T-helper 17 cell (primary cell): ENCODE measurements around the gene TBPL1. TPM values are rescaled to one million over a fixed set of nuclear protein-coding genes. Genes with fewer than 3 reads are reported as not detected.

Source experiments
- ATAC-seq: fragments of 150-1000 bp; cut with Tn5 transposase; 2 replicates; pipeline ENCODE4 v1.10.0; 2021; ENCODE audit warnings: mild to moderate bottlenecking, moderate library complexity
- DNase-seq, 3 donors: peaks; one replicate each; pipeline versions ENCODE4 v3.0.0 to v3.0.0-alpha.2; 2020 to 2021
- H3K9me3 ChIP-seq: one replicate; pipeline ENCODE4 v1.7.0; 2013; ENCODE audit warnings: low read length, mild to moderate bottlenecking; ENCODE audit not compliant: control insufficient read depth, poor library complexity, severe bottlenecking
- H3K27ac Mint-ChIP-seq: one replicate; pipeline ENCODE4 v1.8.0; 2022; ENCODE audit warnings: mild to moderate bottlenecking, moderate library complexity, mixed read lengths
- H3K27me3 Mint-ChIP-seq: one replicate; pipeline ENCODE4 v1.8.0; 2022; ENCODE audit warnings: mixed read lengths
- H3K36me3 Mint-ChIP-seq: one replicate; pipeline ENCODE4 v1.8.0; 2022; ENCODE audit warnings: low read depth, mixed read lengths
- H3K4me1 Mint-ChIP-seq: one replicate; pipeline ENCODE4 v1.8.0; 2022; ENCODE audit warnings: mild to moderate bottlenecking, mixed read lengths
- H3K4me3 Mint-ChIP-seq: one replicate; pipeline ENCODE4 v1.8.0; 2022; ENCODE audit warnings: mild to moderate bottlenecking, moderate library complexity, mixed read lengths
- total RNA-seq, 4 donors: library from RNA in 2 of 4; stranded (reverse) in 2 of 4; gene quantifications; one replicate each; pipeline ENCODE4 v1.2.3 and lab custom pipeline; 2022 to 2026

TBPL1 gene
- total RNA-seq, 2 donors from 2014 or later: 23.9 to 33.7 TPM

DNA sequence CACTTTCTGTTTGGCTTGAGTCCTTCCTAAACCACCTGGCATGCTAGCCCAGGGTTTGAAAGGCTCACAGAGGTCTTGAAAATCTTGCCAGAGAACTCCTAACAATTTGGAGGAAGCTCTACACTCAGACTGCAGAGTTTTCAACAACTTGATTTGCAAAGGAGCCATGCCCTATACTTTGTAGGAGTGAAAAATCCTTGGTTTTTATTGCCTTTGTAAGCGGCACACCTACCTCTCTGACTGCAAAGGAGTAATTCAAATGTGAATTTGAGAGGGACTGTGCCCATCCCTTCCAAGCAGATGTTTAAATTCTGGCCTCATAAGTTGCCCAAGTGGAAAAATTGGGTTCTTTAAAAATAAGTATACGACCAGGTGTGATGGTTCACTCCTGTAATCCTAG is 58.0 kb downstream of the TBPL1 start:
- H3K27me3 Mint-ChIP-seq: peaks cover 16% of the 10 kb centered on the region
- H3K9me3 ChIP-seq: no peaks in the 10 kb centered on the region
- H3K4me3 Mint-ChIP-seq: no peak overlapping the region
- H3K36me3 Mint-ChIP-seq: no peaks in the 10 kb centered on the region
- ATAC-seq (no peak), DNase-seq (no peak)
- no peaks in the 10 kb centered on the region for H3K4me1 Mint-ChIP-seq
- H3K27ac Mint-ChIP-seq: no peak overlapping the region

DNA sequence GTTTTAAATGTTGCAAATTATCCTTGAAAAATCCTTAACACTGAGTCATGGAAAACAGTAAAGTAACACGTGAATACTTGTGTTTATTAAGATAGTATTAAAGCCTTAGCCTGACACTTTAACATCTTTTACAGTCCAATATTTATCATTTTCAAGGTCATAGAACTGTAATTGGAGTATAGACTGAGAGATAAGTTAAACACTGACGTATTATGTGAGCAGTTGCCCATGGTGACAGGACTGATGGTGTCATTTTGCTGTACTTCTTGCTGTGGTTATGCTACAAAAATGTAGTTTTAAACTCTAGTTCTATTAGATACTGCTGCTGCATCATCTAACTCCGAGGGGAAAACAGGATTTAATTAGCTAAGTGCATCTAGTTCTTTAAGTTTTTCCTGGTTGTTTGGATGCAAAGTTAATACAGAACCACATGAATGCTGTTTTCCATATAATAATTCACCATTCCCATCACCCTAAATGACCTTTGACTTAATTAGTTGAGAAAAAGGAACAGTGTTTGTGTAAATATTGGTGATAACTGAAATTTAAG is 61.6 kb downstream of the TBPL1 start:
- Mint-ChIP-seq H3K4me1 (no peaks in the 10 kb centered on the region), H3K36me3 (no peaks in the 10 kb centered on the region), H3K4me3 (no peak overlapping the region), H3K27ac (no peak overlapping the region), H3K27me3 (peaks cover 20% of the 10 kb centered on the region)
- no peaks in the 10 kb centered on the region for H3K9me3 ChIP-seq
- ATAC-seq: no peak
- DNase-seq: no peak

- Mint-ChIP-seq H3K36me3 (no peaks in the 10 kb centered on the region), H3K4me3 (no peak overlapping the region), H3K4me1 (no peaks in the 10 kb centered on the region), H3K27ac (no peak overlapping the region), H3K27me3 (peaks cover 24% of the 10 kb centered on the region)
- DNase-seq (no peak), ATAC-seq (no peak)
- H3K9me3 ChIP-seq: no peaks in the 10 kb centered on the region
These were observed 62.9 kb downstream of the TBPL1 start for GRCh38 chr6:134015719-134016557.

GRCh38 chr6:134016558-134016814 is 63.5 kb downstream of the TBPL1 start:
- DNase-seq (no peak), ATAC-seq (no peak)
- no peaks in the 10 kb centered on the region for H3K4me1 Mint-ChIP-seq
- H3K9me3 ChIP-seq: no peaks in the 10 kb centered on the region
- peaks cover 2% of the 10 kb centered on the region for H3K36me3 Mint-ChIP-seq
- H3K27me3 Mint-ChIP-seq: peaks cover 29% of the 10 kb centered on the region
- H3K4me3 Mint-ChIP-seq: no peak overlapping the region
- H3K27ac Mint-ChIP-seq: no peak overlapping the region

GRCh38 chr6:134020071-134020470 is 67.0 kb downstream of the TBPL1 start:
- no peak for DNase-seq
- H3K9me3 ChIP-seq: no peaks in the 10 kb centered on the region
- Mint-ChIP-seq H3K27ac (no peak overlapping the region), H3K4me1 (peaks cover 4% of the 10 kb centered on the region), H3K4me3 (no peak overlapping the region), H3K27me3 (peaks cover 26% of the 10 kb centered on the region), H3K36me3 (peaks cover 4% of the 10 kb centered on the region)
- ATAC-seq: no peak

GRCh38 chr6:134020543-134020942 is 67.5 kb downstream of the TBPL1 start:
- H3K27ac Mint-ChIP-seq: no peak overlapping the region

GRCh38 chr6:134020968-134021367 is 67.9 kb downstream of the TBPL1 start:
- DNase-seq: no peak
- ATAC-seq: no peak
- H3K4me1 Mint-ChIP-seq: peaks cover 4% of the 10 kb centered on the region
- no peak overlapping the region for H3K4me3 Mint-ChIP-seq
- H3K27ac Mint-ChIP-seq: no peak overlapping the region
- peaks cover 4% of the 10 kb centered on the region for H3K36me3 Mint-ChIP-seq
- H3K9me3 ChIP-seq: no peaks in the 10 kb centered on the region
- peaks cover 26% of the 10 kb centered on the region for H3K27me3 Mint-ChIP-seq

More at GRCh38 chr6:134020543-134020942, 67.5 kb downstream of the TBPL1 start:
- Mint-ChIP-seq H3K4me1 (peaks cover 4% of the 10 kb centered on the region), H3K36me3 (peaks cover 4% of the 10 kb centered on the region), H3K27me3 (peaks cover 26% of the 10 kb centered on the region), H3K4me3 (no peak overlapping the region)
- no peak for ATAC-seq
- DNase-seq: no peak
- H3K9me3 ChIP-seq: no peaks in the 10 kb centered on the region

GRCh38 chr6:134021396-134022122 is 68.5 kb downstream of the TBPL1 start:
- DNase-seq (no peak), ATAC-seq (no peak)
- Mint-ChIP-seq H3K4me1 (peaks cover 4% of the 10 kb centered on the region), H3K27ac (no peak overlapping the region), H3K27me3 (peaks cover 26% of the 10 kb centered on the region), H3K4me3 (no peak overlapping the region), H3K36me3 (peaks cover 4% of the 10 kb centered on the region)
- no peaks in the 10 kb centered on the region for H3K9me3 ChIP-seq

- no peaks in the 10 kb centered on the region for H3K9me3 ChIP-seq
- Mint-ChIP-seq H3K36me3 (peaks cover 4% of the 10 kb centered on the region), H3K27me3 (peaks cover 26% of the 10 kb centered on the region), H3K4me3 (no peak overlapping the region), H3K27ac (no peak overlapping the region), H3K4me1 (peaks cover 4% of the 10 kb centered on the region)
- DNase-seq (no peak), ATAC-seq (no peak)
These were observed 69.6 kb downstream of the TBPL1 start for GRCh38 chr6:134022650-134023049.

DNA sequence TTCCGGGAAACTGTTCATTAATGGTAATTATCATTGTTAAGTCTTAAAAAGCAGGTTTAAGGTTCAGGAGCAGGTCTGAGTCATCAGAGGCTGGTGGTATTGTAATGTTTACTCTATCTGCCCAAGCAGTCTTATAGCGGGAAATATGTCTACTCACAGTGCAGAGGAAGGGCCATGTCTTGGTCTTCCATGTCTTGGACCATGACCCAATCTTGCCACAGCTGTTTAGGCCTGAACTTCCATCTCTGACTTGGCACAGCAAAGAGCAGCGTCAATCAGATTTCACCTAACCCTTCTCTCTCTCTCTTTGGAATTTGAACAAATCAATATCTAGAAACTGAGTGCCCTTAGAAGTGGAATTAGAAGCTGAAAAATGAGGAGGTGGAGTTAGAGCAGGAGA is 73.6 kb downstream of the TBPL1 start:
- no peak for ATAC-seq
- Mint-ChIP-seq H3K36me3 (peaks cover 2% of the 10 kb centered on the region), H3K27ac (no peak overlapping the region), H3K27me3 (peaks cover 21% of the 10 kb centered on the region), H3K4me1 (peaks cover 4% of the 10 kb centered on the region), H3K4me3 (no peak overlapping the region)
- no peaks in the 10 kb centered on the region for H3K9me3 ChIP-seq
- no peak for DNase-seq

GRCh38 chr6:134028438-134028837 is 75.4 kb downstream of the TBPL1 start:
- DNase-seq (no peak), ATAC-seq (no peak)
- H3K9me3 ChIP-seq: no peaks in the 10 kb centered on the region
- peaks cover 17% of the 10 kb centered on the region for H3K27me3 Mint-ChIP-seq
- peaks cover 6% of the 10 kb centered on the region for H3K4me1 Mint-ChIP-seq
- no peak overlapping the region for H3K4me3 Mint-ChIP-seq
- H3K27ac Mint-ChIP-seq: no peak overlapping the region
- H3K36me3 Mint-ChIP-seq: peaks cover 2% of the 10 kb centered on the region

DNA sequence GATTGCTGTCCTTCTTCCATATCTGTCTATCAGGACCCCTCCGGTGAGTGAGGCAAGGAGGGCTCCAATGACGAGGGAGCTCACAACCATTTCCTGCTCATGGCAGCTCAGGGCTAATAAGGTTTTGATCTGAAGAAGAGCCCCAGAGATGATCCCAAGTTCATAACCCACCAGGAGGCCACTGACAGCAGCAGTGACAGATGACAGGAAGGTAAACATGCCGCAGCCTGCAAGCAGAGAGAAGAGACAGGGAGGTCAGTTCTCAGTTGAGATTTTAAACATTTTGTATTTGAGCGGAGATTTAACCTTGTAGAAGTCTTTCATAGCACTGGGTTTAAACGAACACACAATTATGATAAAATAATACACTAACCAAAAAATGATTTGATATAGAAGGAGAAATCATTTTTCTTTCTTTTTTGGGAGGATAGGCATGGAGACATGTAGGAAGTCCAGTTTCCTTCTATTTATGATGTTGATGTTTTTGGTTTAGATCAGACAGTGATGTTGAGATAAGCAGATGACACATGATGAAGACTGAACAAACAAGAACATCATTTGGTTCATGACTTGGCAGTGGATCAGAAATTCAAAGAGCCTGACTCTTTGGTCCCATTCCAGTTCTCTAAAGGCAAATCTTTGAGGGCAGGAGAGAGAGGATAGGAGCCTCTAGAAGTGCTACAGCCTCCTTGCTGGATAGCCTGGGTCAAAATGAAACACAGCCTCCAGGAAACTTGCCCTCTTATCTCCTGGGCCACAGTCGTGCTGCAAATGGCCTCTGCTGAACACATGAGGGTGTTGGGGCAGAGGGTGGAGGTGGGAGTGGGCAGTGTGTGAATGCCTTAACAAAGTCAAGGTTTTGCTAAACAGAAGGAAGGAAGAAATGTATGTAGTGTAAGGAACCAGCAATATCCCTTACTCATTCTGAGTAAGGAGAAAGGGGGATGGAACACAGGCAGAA is 76.8 kb downstream of the TBPL1 start:
- Mint-ChIP-seq H3K27ac (no peak overlapping the region), H3K36me3 (peaks cover 2% of the 10 kb centered on the region), H3K4me1 (peaks cover 9% of the 10 kb centered on the region), H3K4me3 (peak overlapping the region; percentile 39), H3K27me3 (peaks cover 17% of the 10 kb centered on the region)
- no peaks in the 10 kb centered on the region for H3K9me3 ChIP-seq
- ATAC-seq: no peak
- DNase-seq: no peak
